KG1 (cell line): ENCODE results near the gene ACAD10.
"Not testable (repeated sequence)": the region's sequence is repeated elsewhere in the genome, so short reads cannot be mapped to it uniquely, and the experiment has no call there.

Source experiments
- DNase-seq: peaks from one replicate; lab custom pipeline; 2025; lab: John Stamatoyannopoulos, UW

The ACAD10 gene

GRCh38 chr12:111685811-111686573 is at the start of gene ACAD10, which contains the start of gene BRAP:
Gene ACAD10 (plus strand): TSS chr12:111686053. CDS start chr12:111692710, 6,657 bp downstream.
Gene BRAP (minus strand): TSS chr12:111685956. CDS start chr12:111685792, 164 bp downstream.
- peak; percentile 66 for DNase-seq

DNA sequence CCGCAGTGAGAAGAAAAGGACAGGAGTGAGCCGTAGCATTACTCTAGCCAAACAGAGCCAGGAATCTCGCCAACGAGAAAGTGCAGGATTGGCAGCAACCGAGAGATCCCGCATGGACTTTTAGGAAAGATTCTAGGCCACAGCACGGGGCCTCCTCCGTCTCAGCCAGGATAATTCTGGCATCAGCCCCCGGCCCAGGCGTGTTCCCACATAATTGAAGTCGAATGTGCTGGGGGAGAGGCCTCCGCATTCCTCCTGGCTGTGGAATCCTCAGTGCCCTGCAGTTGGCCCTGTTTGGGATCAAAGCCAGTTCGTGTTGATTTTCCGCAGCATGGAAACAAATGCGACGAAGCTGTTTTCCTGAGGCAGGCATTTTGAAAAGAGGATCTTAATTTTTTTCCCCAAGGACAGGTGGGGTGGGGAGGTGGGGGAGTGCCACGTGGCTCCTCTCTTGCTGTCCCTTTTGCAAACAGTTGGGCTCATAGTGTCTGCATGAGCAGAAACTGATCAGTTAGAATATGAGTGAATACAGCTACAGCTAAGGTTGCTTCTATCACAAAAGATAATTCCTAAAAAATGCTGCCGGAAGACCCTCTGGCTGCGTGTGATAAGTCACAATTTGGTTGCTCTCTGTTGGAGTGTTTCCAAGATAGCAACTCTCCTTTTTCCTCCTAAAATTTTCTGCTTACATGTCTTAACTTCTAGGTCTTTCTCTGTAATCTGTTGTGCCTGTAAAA is 49.5 kb upstream of the ACAD10 start:
- no peak for DNase-seq

DNA sequence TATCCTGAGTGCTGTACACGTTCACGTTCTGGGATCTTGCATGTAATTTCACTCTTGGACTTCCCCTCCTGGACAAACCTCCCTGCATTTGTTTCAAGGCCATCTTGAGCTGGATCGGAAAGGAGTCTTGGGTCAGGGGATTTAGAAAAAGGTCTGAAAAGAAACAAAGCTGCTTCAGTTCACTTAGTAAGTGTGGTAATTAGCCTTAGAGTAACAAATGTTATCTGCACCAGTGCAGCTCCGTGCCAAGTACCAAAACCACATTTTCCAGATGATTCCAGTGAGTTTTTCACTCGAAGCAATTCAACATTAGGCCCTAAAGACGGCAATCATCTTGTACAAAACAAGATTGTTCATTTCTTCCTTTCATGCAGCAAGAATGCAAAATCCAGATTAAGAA is 47.3 kb upstream of the ACAD10 start:
- no peak for DNase-seq

- no peak for DNase-seq
Measured at GRCh38 chr12:111640506-111640905, 45.3 kb upstream of the ACAD10 start.

- no peak for DNase-seq
Measured at GRCh38 chr12:111642681-111643426, 43.0 kb upstream of the ACAD10 start.

DNA sequence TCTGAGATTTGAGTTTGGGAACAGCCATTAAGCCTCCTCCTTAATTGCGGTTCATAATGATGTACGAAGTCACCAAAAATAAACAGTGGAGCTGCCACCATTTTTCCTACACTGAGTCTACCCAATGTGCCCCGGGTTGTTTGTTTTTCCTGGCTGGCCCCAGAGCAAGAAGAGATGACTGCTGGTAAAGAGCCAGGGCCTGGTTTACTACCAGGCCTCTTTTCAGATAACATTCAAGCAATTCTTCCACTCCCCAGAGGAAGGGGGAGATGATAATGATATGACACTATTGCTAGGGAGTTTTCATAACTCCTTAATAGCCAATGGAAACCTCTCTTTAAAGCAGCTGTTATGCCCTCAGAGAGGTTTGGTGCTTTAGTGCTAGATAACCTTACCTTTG is 42.4 kb upstream of the ACAD10 start:
- no peak for DNase-seq

GRCh38 chr12:111645433-111645832 is 40.4 kb upstream of the ACAD10 start:
- no peak for DNase-seq

- no peak for DNase-seq
Measured at GRCh38 chr12:111650912-111651311, 34.9 kb upstream of the ACAD10 start.

- DNase-seq, result not testable (repeated sequence)
Measured at GRCh38 chr12:111652530-111652929, 33.3 kb upstream of the ACAD10 start.

GRCh38 chr12:111653596-111653995 is 32.3 kb upstream of the ACAD10 start:
- no peak for DNase-seq

DNA sequence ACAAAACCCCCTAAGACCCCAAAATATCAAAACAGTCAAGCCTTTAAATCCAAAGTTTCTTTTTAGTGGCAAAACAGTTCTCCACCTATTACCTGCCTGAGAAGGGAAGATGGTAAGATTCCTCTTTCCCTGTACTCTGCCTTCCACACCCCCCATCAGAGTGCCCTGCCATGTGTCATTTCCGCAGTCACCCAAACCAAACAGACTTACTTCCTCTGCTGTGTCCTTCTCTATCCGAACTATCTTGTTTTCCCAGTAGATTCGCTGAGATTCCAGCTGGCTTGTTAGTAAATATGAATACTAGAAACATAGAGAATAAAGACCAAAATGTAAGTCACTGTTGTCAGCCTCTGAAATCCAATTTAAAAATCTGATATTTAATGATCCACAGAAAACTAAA is 30.5 kb upstream of the ACAD10 start:
- DNase-seq, result no peak

DNA sequence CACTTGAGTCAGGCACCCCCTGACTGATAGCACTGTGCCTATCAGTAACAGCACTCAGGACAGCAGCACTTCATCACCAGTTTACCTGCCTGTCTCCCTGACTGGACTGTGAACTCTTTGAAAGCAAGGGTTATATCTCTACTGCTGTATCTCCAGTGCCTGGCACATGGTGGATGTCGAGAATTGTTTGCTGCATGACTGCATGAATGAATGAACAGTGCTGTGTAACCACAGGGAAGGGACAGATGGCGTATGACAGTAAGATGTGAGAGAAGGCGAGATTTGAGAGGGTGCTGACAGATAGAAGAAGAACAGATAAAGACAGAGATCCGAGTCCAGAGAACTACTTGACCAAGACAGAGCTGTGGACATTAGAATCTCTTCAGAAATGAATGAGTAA is 29.8 kb upstream of the ACAD10 start:
- DNase-seq, result no peak

DNA sequence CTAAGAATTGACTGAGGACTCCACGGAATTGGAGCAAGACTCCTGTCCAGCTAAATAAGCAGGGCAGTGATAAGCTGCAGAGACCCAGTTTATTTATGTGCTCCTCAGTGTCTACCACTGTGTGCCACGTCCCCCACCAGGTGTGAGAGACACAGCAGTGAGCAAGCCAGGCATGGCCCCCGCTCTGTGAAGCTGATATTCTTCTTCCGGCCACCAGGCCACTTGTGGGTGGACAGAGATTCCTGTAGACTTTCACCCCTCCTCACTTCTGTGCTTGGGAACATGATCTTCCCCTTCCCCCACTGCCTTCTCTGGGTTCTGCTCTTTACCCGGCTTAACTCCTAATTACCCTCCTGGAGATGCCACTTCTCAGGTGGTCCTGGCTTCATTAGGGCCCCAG is 21.4 kb upstream of the ACAD10 start:
- DNase-seq, result no peak

- no peak for DNase-seq
Measured at GRCh38 chr12:111664961-111665865, 20.6 kb upstream of the ACAD10 start.

- no peak for DNase-seq
Measured at GRCh38 chr12:111672822-111673381, 13.0 kb upstream of the ACAD10 start.

DNA sequence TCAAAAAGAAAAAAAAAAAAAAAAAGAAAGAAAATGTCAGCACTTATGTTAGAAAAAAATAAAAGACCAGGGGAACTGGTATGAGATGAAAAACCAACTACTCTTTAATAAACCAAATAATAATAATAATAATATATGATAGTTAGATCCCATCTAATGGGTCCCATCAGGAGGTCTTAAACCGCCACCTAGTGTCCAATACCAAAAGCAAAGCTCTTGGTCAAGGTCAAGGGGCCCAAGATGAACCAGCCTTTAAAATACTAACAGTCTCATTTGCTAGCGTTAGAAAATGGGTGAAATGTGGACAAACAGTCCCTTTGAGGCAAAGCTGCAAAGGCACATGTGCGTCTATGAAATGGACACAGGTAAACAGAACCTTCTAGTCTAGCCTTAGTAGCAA is 12.3 kb upstream of the ACAD10 start:
- no peak for DNase-seq

- no peak for DNase-seq
Measured at GRCh38 chr12:111677186-111677585, 8.7 kb upstream of the ACAD10 start.

- DNase-seq, result not testable (repeated sequence)
Measured at GRCh38 chr12:111684485-111685198, 1.2 kb upstream of the ACAD10 start.

DNA sequence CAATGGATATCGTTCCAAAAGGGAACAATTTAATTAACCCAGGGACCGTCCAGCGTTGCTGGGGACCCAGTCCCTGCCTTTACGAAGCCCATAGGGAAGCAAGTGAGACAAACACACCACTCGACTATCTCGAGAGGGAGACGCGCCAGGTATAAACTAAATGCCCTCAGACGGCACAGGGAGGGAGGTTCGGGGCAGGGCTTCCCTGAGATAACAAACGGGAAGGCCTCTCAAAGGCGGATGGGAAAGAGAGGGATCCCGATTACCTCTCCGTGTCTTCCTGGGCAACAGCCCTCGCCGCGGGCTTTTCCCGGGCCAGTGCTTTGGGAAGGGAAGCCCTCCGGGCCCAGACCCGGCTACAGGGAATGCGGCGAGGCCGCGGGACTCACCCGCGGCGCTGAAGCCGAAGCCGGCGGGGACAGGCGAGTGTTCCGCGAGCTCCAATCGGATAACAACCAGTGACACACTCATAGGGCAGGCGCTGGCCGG is 487 bp upstream of the ACAD10 start:
- no peak for DNase-seq

GRCh38 chr12:111686574-111687105 is 787 bp downstream of the ACAD10 start:
- DNase-seq, result no peak
